Thoracic aorta (tissue), 2 donors: Measurements from ENCODE around the gene ATG2A. TPM values are rescaled to one million over a fixed set of nuclear protein-coding genes. Genes with fewer than 3 reads are reported as not detected.

Experiments
- ATAC-seq: fragments of 150-250 bp; one replicate; pipeline ENCODE4 v1.8.0; 2017; ENCODE audit warnings: low read depth; ENCODE audit not compliant: insufficient number of reproducible peaks, low FRiP score
- DNase-seq: peaks from one replicate; pipeline ENCODE4 v3.0.0-alpha.2; 2020; ENCODE audit warnings: low spot score
- H3K27ac ChIP-seq, 2 donors: fragments of 200-600 bp; sonication (generic); 1 replicate in 1 of 2; 2 replicates in 1 of 2; pipeline ENCODE4 v1.5.1; 2016; ENCODE audit warnings: mild to moderate bottlenecking in 2 of 2, moderate library complexity in 2 of 2
- H3K27me3 ChIP-seq: fragments of 200-600 bp; sonication (generic); replicated peaks from 2 replicates; pipeline ENCODE4 v1.6.0; 2016; ENCODE audit warnings: mild to moderate bottlenecking; ENCODE audit not compliant: insufficient read depth
- H3K36me3 ChIP-seq: fragments of 200-600 bp; sonication (generic); one replicate; pipeline ENCODE4 v1.5.1; 2016
- H3K4me1 ChIP-seq, 2 donors: fragments of 200-600 bp; sonication (generic); 1 replicate in 1 of 2; 2 replicates in 1 of 2; pipeline versions ENCODE4 v1.5.1 to v1.6.0; 2016; ENCODE audit warnings: low read depth in 2 of 2, mild to moderate bottlenecking in 1 of 2; ENCODE audit not compliant: control insufficient read depth in 1 of 2
- H3K4me3 ChIP-seq: fragments of 200-600 bp; sonication (generic); 2 replicates; pipeline ENCODE4 v1.5.1; 2016; ENCODE audit warnings: mild to moderate bottlenecking
- H3K9me3 ChIP-seq: fragments of 200-600 bp; sonication (generic); 2 replicates; pipeline ENCODE4 v1.5.1; 2016
- total RNA-seq, 2 donors: library from RNA; depleted of rRNA; stranded (reverse); fragments of >200 nt; gene quantifications; one replicate each; pipeline versions ENCODE4 v1.1.0 to v1.2.3, GENCODE V29; 2016
- TF ChIP-seq, protein P1 (sequence below): fragments of 200-600 bp; sonication (generic); IDR thresholded peaks from one replicate; pipeline ENCODE4 v1.5.1; 2019; ENCODE audit warnings: antibody characterized with exemption

Gene ATG2A
- total RNA-seq, result 10 to 100 TPM; 18.5 to 35.2 TPM

DNA sequence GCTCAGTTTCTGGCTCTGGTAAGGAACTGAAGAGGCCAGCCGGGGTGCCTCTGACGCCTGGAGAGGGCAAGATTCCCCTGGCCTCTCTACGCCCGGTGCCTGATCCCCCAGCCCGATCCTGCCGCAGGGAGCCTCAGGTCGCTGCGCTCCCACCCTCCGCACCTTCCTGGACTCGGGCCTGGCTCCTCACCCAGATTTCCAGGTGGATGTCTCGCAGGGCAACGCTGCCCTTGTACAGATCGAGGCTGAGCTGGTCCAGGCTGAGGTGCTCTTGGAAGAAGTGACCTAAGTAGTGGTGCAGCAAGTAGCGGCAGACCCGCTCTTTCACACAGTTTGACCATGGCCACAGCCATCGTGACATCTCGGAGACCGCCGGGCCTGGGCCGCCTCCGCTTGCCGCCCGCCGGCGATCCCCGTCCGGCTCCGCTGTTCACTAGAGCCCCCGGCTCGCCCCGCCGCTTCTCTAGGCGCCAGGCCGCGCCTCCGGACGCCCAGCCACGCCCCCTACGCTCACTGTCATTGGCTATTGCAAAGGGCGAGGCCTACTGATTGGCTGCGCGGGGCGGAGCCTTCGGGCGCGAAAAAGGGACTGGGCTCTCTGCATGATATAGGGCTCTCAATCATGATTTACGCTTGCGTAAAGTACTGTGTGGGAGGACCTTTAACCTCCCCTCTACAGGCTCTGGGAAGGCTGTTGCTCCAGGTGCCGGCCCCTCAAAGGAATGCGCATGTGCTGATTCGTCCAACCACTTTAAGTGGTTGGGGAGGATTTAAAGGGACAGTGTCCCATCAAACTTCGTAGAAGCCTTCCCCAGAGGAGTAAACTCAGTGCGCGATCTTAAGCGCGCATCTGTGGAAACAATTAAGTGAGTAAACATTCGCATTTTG is at the start of gene ATG2A:
Gene ATG2A, minus strand, starts transcription at position 435 of the 888 bp plus-strand sequence. Its CDS starts 74 bp downstream, at position 361.
- Histone ChIP-seq H3K4me3 (peak within 1 kb of the TSS; percentile 79), H3K27ac (peak within 1 kb of the TSS; percentile 69 to 76), H3K9me3 (no peaks in the 10 kb centered on the region), H3K36me3 (peaks cover 19% of the 10 kb centered on the region), H3K4me1 (peaks cover 14 to 26% of the 10 kb centered on the region in 2 donors), H3K27me3 (no peaks in the 10 kb centered on the region)
- ATAC-seq (peak; percentile 99), DNase-seq (peak; percentile 99)
- TF ChIP-seq, protein P1, sequence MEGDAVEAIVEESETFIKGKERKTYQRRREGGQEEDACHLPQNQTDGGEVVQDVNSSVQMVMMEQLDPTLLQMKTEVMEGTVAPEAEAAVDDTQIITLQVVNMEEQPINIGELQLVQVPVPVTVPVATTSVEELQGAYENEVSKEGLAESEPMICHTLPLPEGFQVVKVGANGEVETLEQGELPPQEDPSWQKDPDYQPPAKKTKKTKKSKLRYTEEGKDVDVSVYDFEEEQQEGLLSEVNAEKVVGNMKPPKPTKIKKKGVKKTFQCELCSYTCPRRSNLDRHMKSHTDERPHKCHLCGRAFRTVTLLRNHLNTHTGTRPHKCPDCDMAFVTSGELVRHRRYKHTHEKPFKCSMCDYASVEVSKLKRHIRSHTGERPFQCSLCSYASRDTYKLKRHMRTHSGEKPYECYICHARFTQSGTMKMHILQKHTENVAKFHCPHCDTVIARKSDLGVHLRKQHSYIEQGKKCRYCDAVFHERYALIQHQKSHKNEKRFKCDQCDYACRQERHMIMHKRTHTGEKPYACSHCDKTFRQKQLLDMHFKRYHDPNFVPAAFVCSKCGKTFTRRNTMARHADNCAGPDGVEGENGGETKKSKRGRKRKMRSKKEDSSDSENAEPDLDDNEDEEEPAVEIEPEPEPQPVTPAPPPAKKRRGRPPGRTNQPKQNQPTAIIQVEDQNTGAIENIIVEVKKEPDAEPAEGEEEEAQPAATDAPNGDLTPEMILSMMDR, result no peak

GRCh38 chr11:64963072-64963631 is 46.1 kb upstream of the ATG2A start:
- Histone ChIP-seq H3K36me3 (no peaks in the 10 kb centered on the region), H3K4me3 (no peak overlapping the region), H3K9me3 (no peaks in the 10 kb centered on the region), H3K27ac (no peak overlapping the region), H3K27me3 (no peaks in the 10 kb centered on the region), H3K4me1 (no peaks in the 10 kb centered on the region)
- no peak for ATAC-seq
- no peak for DNase-seq
- TF ChIP-seq, protein P1, result no peak

GRCh38 chr11:64960719-64961118 is 43.7 kb upstream of the ATG2A start:
- ATAC-seq (no peak), DNase-seq (no peak)
- Histone ChIP-seq H3K4me3 (no peak overlapping the region), H3K27ac (no peak overlapping the region), H3K9me3 (no peaks in the 10 kb centered on the region), H3K27me3 (no peaks in the 10 kb centered on the region), H3K36me3 (no peaks in the 10 kb centered on the region), H3K4me1 (no peaks in the 10 kb centered on the region)
- TF ChIP-seq, protein P1, result no peak

GRCh38 chr11:64959498-64959897 is 42.5 kb upstream of the ATG2A start:
- Histone ChIP-seq H3K36me3 (no peaks in the 10 kb centered on the region), H3K27ac (no peak overlapping the region), H3K4me3 (no peak overlapping the region), H3K27me3 (no peaks in the 10 kb centered on the region), H3K9me3 (no peaks in the 10 kb centered on the region), H3K4me1 (no peaks in the 10 kb centered on the region)
- DNase-seq (no peak), ATAC-seq (no peak)
- TF ChIP-seq, protein P1, result no peak

DNA sequence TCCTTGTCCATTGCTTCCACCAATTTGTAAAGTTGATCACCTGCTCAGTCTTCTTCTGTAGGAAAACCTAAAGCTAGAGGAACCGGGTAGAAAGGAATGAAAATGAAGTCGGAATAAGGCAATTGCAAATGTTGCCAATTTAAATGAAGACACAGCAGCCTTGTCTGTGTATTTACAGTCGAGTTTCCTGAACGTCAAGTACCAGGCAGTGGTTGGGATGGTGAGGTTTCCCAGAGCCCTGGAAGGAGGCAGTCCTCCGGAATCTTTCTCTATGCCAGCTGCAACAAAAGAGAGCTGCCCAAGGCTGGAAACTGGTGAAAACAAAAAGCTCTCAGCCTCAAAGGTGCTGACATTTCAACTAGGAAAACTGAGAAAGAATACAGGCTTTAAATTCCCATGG is 37.2 kb upstream of the ATG2A start:
- DNase-seq (no peak), ATAC-seq (no peak)
- no peak overlapping the region for H3K27ac ChIP-seq

More for the DNA sequence above, 37.2 kb upstream of the ATG2A start:
- no peak overlapping the region for H3K4me3 ChIP-seq
- no peaks in the 10 kb centered on the region for H3K9me3 ChIP-seq
- H3K36me3 ChIP-seq, result no peaks in the 10 kb centered on the region
- no peaks in the 10 kb centered on the region for H3K4me1 ChIP-seq
- TF ChIP-seq, protein P1, result no peak
- no peaks in the 10 kb centered on the region for H3K27me3 ChIP-seq
